Activated CD4-positive, alpha-beta T cell treated with anti-CD3 and anti-CD28 coated beads, Interleukin-2, amount 10 ng/mL, durations not matched to agents 7 days and 5 days (primary cell): ENCODE results near the gene BBLN. TPM values are rescaled to one million over a fixed set of nuclear protein-coding genes. Genes with fewer than 3 reads are reported as not detected.

ENCODE experiments used
- CTCF ChIA-PET: fragments of 350-600 bp; sonication (Branson Sonifier 250); formaldehyde crosslinking; loops from one replicate; lab custom pipeline; 2021; ENCODE audit warnings: antibody characterized with exemption; lab: Charles Lee
- POLR2A ChIA-PET: fragments of 350-600 bp; sonication (Branson Sonifier 250); formaldehyde crosslinking; loops from one replicate; lab custom pipeline; 2021; ENCODE audit warnings: antibody characterized with exemption; lab: Charles Lee
- DNase-seq: peaks from one replicate; pipeline ENCODE4 v3.0.0-alpha.2; 2020
- H3K27ac Mint-ChIP-seq: one replicate; pipeline ENCODE4 v1.8.0; 2021; ENCODE audit warnings: mild to moderate bottlenecking, moderate library complexity, mixed read lengths
- H3K27me3 Mint-ChIP-seq: one replicate; pipeline ENCODE4 v1.8.0; 2021; ENCODE audit warnings: mixed read lengths
- H3K36me3 Mint-ChIP-seq: one replicate; pipeline ENCODE4 v1.8.0; 2021; ENCODE audit warnings: low read depth, mixed read lengths
- H3K4me1 Mint-ChIP-seq: one replicate; pipeline ENCODE4 v1.8.0; 2021; ENCODE audit warnings: mixed read lengths
- H3K4me3 Mint-ChIP-seq: one replicate; pipeline ENCODE4 v1.8.0; 2021; ENCODE audit warnings: mild to moderate bottlenecking, moderate library complexity, mixed read lengths
- H3K9me3 Mint-ChIP-seq: one replicate; pipeline ENCODE4 v1.8.0; 2021; ENCODE audit warnings: mixed read lengths
- total RNA-seq, 2 experiments: library from RNA; stranded (reverse); gene quantifications; one replicate each; pipeline ENCODE4 v1.2.3, GENCODE V29; 2021

Gene BBLN
- total RNA-seq, 2 experiments from 2014 or later: 92.5 to 94.2 TPM

DNA sequence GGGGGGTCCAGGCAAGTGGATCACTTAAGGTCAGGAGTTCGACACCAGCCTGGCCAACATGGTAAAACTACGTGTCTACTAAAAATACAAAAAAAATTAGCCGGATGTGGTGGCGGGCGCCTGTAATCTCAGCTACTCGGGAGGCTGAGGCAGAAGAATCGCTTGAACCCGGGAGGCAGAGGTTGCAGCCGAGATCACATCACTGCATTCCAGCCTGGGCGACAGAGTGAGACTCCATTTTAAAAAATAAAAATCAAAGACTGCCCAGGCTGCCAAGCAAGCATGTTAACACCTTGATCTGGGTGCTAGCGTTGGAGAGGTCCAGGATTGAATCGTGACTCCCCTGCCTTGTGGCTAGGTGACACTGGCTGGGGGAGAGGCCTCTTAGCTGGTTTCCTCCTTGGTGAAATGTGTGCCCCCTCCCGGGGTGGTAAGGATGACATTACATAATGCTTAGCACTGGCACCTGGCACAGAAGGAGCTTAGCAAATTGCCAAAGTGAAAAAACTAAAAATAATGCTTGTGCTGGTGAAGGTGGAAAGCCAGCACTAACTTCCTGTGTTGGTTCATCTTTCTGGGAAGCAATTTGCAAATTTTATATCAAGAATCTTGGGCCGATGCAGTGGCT, 33.5 kb downstream of the BBLN start:
- ChIA-PET CTCF (interaction anchor here (0.5 to 1.4 kb wide), 6 partner anchors 9 to 750 kb away, joined by 3 to 7 read pairs (median 3); no protein-coding TSS in a partner anchor), POLR2A (interaction anchor here (0.6 kb wide), 1 partner anchor 359 kb away, joined by 3 read pairs; the partner anchor contains the start of gene SPTAN1)
- H3K4me1 Mint-ChIP-seq: peaks cover 31% of the 10 kb centered on the region
- no peak for DNase-seq
- H3K4me3 Mint-ChIP-seq: no peak overlapping the region
- peaks cover 4% of the 10 kb centered on the region for H3K27me3 Mint-ChIP-seq
- no peaks in the 10 kb centered on the region for H3K9me3 Mint-ChIP-seq
- H3K27ac Mint-ChIP-seq: peak overlapping the region; percentile 68
- H3K36me3 Mint-ChIP-seq: peaks cover 10% of the 10 kb centered on the region

DNA sequence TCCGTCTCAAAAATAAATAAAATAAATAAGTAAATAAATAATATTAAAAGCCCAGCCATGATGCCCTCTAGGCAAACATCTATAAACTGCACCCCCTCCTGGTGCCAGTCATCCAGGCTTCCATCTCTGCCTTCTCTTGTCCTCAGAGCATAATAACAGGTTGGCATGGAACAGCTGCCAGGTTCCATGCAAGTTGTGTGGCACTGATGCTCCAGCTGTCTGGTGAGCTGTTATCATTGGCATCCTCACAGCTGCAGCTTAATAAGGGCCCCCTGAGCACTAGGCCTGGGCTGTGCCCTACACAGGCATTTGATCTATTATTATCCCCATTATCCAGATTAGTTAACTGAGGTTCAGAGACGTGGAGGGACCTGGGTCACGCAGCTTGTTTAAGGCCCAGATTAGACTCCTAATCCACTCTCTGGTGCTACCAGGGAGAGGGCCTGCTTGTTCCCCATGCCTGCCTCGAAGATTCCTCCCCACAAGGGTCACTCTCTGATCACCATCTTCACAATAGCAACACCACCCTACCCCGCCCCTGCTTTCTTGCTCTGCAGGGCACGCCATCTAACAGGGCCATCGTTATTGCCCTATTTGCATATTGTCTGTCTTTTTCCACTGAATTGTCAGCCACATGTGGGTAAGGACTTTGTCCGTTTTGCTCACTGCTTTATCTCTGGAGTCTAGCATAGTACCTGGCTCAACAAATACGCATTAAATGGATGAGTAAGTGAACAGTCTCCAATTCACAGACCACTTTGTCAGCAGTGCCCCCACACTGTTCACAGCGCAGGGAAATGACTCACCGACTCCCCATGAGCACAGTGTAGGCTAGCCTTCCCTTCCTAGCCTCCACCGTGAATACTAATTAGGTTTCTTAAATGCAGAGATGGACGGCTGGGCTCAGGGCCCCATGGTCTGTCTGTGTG, 41.6 kb downstream of the BBLN start:
- no peak overlapping the region for H3K27ac Mint-ChIP-seq
- H3K4me1 Mint-ChIP-seq: peaks cover 10% of the 10 kb centered on the region
- H3K9me3 Mint-ChIP-seq: no peaks in the 10 kb centered on the region
- ChIA-PET CTCF (interaction anchor here (0.5 to 1.2 kb wide), 5 partner anchors 18 to 648 kb away, joined by 3 to 4 read pairs (median 3); partner anchors contain the start of gene BBLN), POLR2A (no interaction called here)
- H3K27me3 Mint-ChIP-seq: peaks cover 20% of the 10 kb centered on the region
- no peak for DNase-seq
- no peak overlapping the region for H3K4me3 Mint-ChIP-seq
- no peaks in the 10 kb centered on the region for H3K36me3 Mint-ChIP-seq

- Mint-ChIP-seq H3K27ac (no peak overlapping the region), H3K36me3 (no peaks in the 10 kb centered on the region), H3K9me3 (no peaks in the 10 kb centered on the region), H3K4me1 (peaks cover 10% of the 10 kb centered on the region), H3K4me3 (peak overlapping the region; percentile 70), H3K27me3 (peaks cover 24% of the 10 kb centered on the region)
- DNase-seq: no peak
- ChIA-PET CTCF (interaction anchor here (0.7 to 1.1 kb wide), 2 partner anchors 19 to 43 kb away, joined by 3 read pairs; partner anchors contain the start of gene BBLN), POLR2A (no interaction called here)
Measured at GRCh38 chr9:128202648-128203023, 42.6 kb downstream of the BBLN start.

DNA sequence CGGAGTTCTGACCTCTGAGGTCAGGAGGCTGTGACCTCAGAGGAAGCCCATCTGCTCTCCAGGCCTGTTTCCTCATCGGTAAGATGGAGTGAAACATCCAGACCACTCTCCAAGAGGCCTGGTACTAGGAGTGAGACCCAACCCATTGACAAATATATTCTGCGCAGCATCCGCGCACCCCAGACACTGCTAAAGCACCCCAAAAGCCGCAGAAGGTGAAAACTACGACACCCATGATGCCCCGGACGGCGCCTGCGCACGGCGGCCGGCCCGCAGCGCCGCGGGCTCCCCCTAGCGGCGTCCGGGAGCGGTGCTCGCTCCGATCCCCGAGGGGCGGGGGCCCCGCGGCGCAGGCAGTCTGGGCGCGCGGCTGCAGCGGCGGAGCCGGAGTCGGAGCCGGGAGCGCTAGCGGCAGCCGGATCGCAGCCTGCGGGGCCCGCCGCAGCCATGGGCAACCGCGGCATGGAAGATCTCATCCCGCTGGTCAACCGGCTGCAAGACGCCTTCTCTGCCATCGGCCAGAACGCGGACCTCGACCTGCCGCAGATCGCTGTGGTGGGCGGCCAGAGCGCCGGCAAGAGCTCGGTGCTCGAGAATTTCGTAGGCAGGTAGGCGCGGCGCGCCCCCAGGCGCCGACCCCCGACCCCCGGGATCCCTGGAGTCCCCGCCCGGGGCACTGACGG, 43.1 kb downstream of the BBLN start, which contains the start of gene DNM1:
TSS of gene DNM1 (plus strand) at position 356 of the 683 bp plus-strand sequence. CDS start at position 448, 92 bp downstream.
- Mint-ChIP-seq H3K4me3 (peak within 1 kb of the TSS; percentile 70), H3K9me3 (no peaks in the 10 kb centered on the region), H3K27me3 (peaks cover 24% of the 10 kb centered on the region), H3K4me1 (peaks cover 10% of the 10 kb centered on the region), H3K36me3 (no peaks in the 10 kb centered on the region), H3K27ac (peak within 1 kb of the TSS; percentile 73)
- peak; percentile 72 for DNase-seq
- POLR2A ChIA-PET: no interaction called here
- CTCF ChIA-PET: interaction anchor here (1.0 to 1.1 kb wide), 3 partner anchors 8 to 19 kb away, joined by 3 to 7 read pairs (median 3); no protein-coding TSS in a partner anchor

DNA sequence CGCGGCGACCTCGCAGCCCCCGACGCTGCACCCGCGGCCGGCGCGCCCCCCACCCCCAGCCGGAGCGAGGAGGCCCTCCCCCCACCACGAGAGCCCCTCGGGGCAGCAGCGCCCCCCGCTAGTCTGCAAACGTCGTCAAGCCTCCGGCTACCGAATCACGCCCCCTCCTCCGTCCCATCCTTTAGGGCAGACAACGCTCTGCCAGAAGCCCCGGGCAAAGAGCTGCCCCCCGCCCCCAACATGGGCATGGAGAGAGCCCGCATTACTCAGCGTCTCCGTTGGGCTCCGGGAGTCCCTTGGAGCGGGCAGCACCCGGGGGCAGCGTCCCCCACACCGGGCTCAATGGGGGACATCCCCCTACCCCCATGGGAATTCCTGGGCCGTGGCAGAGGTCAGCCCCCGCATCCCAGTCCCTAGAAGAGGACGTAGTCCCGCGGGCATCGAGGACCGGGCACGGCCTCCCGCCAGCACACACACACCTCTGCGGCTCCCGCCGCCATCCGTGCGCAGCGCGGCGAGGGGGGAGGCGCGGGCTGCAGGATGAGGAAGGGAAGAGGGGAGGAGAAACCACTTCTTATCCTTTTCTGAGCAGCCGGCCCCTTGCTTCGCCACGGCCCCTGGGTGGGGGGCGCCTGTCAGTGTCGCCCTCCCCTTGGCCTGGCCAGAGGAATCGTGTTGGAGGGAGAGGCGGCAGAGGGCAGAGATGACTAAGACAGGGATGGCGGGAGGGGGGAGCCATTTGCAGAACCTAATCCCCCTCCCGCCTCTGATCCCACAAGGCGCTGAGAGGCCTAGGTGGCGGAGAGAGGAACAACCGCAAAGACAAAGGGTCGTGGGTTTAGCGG, 43.9 kb downstream of the BBLN start:
- Mint-ChIP-seq H3K36me3 (no peaks in the 10 kb centered on the region), H3K27ac (no peak overlapping the region), H3K4me1 (peaks cover 10% of the 10 kb centered on the region), H3K9me3 (no peaks in the 10 kb centered on the region), H3K27me3 (peaks cover 27% of the 10 kb centered on the region), H3K4me3 (peak overlapping the region; percentile 45)
- ChIA-PET CTCF (interaction anchor here (1.0 to 1.1 kb wide), 2 partner anchors 9 to 18 kb away, joined by 3 to 7 read pairs; no protein-coding TSS in a partner anchor), POLR2A (no interaction called here)
- no peak for DNase-seq

- H3K27me3 Mint-ChIP-seq: peaks cover 27% of the 10 kb centered on the region
- POLR2A ChIA-PET: no interaction called here
- CTCF ChIA-PET: no interaction called here
- H3K27ac Mint-ChIP-seq: no peak overlapping the region
- peaks cover 10% of the 10 kb centered on the region for H3K4me1 Mint-ChIP-seq
- DNase-seq: no peak
- H3K9me3 Mint-ChIP-seq: no peaks in the 10 kb centered on the region
- no peak overlapping the region for H3K4me3 Mint-ChIP-seq
- no peaks in the 10 kb centered on the region for H3K36me3 Mint-ChIP-seq
Measured at GRCh38 chr9:128204858-128205257, 44.8 kb downstream of the BBLN start.

GRCh38 chr9:128205296-128205944, 45.4 kb downstream of the BBLN start:
- no peaks in the 10 kb centered on the region for H3K36me3 Mint-ChIP-seq
- ChIA-PET CTCF (interaction anchor here (1.1 kb wide), 1 partner anchor 12 kb away, joined by 3 read pairs; no protein-coding TSS in a partner anchor), POLR2A (no interaction called here)
- no peaks in the 10 kb centered on the region for H3K9me3 Mint-ChIP-seq
- peaks cover 27% of the 10 kb centered on the region for H3K27me3 Mint-ChIP-seq
- no peak overlapping the region for H3K4me3 Mint-ChIP-seq
- peaks cover 10% of the 10 kb centered on the region for H3K4me1 Mint-ChIP-seq
- no peak for DNase-seq
- no peak overlapping the region for H3K27ac Mint-ChIP-seq

- peaks cover 10% of the 10 kb centered on the region for H3K4me1 Mint-ChIP-seq
- ChIA-PET CTCF (interaction anchor here (1.1 to 1.7 kb wide), 5 partner anchors 11 to 72 kb away, joined by 3 to 5 read pairs (median 3); partner anchors contain the start of gene CIZ1), POLR2A (no interaction called here)
- H3K4me3 Mint-ChIP-seq: no peak overlapping the region
- H3K9me3 Mint-ChIP-seq: no peaks in the 10 kb centered on the region
- peaks cover 28% of the 10 kb centered on the region for H3K27me3 Mint-ChIP-seq
- no peak overlapping the region for H3K27ac Mint-ChIP-seq
- H3K36me3 Mint-ChIP-seq: no peaks in the 10 kb centered on the region
- no peak for DNase-seq
Measured at GRCh38 chr9:128206484-128206883, 46.4 kb downstream of the BBLN start.

GRCh38 chr9:128206916-128207910, 47.1 kb downstream of the BBLN start:
- CTCF ChIA-PET: interaction anchor here (0.6 to 1.7 kb wide), 6 partner anchors 11 to 598 kb away, joined by 3 to 5 read pairs (median 3); partner anchors contain the start of gene CIZ1
- Mint-ChIP-seq H3K9me3 (no peaks in the 10 kb centered on the region), H3K27me3 (peaks cover 35% of the 10 kb centered on the region), H3K4me1 (peaks cover 10% of the 10 kb centered on the region), H3K27ac (no peak overlapping the region), H3K36me3 (no peaks in the 10 kb centered on the region), H3K4me3 (no peak overlapping the region)
- POLR2A ChIA-PET: no interaction called here
- DNase-seq: no peak

- no peak for DNase-seq
- H3K27me3 Mint-ChIP-seq: peaks cover 44% of the 10 kb centered on the region
- POLR2A ChIA-PET: no interaction called here
- H3K9me3 Mint-ChIP-seq: no peaks in the 10 kb centered on the region
- H3K36me3 Mint-ChIP-seq: no peaks in the 10 kb centered on the region
- CTCF ChIA-PET: interaction anchor here (0.6 kb wide), 1 partner anchor 599 kb away, joined by 3 read pairs; no protein-coding TSS in a partner anchor
- no peak overlapping the region for H3K4me3 Mint-ChIP-seq
- H3K27ac Mint-ChIP-seq: no peak overlapping the region
- H3K4me1 Mint-ChIP-seq: peaks cover 3% of the 10 kb centered on the region
Measured at GRCh38 chr9:128208386-128208785, 48.3 kb downstream of the BBLN start.
